ENCODE measurements around the gene DGCR6L.
"Not testable (repeated sequence)": the region's sequence is repeated elsewhere in the genome, so short reads cannot be mapped to it uniquely, and the experiment has no call there.

- not testable (repeated sequence) for TF ChIP-seq CTCF, POLR2A (IDR thresholded peaks at IDR 0.05)
Measured at GRCh38 chr22:20314206-20314605, 5.7 kb downstream of the DGCR6L start.

Data from uterus (tissue), 2 donors.